Astrocyte (in vitro differentiated cells and primary cell): Measurements from ENCODE around the gene SPOCK1. TPM values are rescaled to one million over a fixed set of nuclear protein-coding genes. Genes with fewer than 3 reads are reported as not detected.
"Not testable (repeated sequence)": the region's sequence is repeated elsewhere in the genome, so short reads cannot be mapped to it uniquely, and the experiment has no call there.

Experiments used
- DNase-seq: peaks from one replicate; pipeline ENCODE4 v3.0.0-alpha.2; 2010; ENCODE audit warnings: low read depth
- FAIRE-seq: peaks from 2 replicates; lab custom pipeline; 2011; peaks lifted over from hg19 to GRCh38; lab: Jason Lieb, UNC
- H2AFZ ChIP-seq: 2 replicates; pipeline ENCODE4 v1.6.0; 2012; ENCODE audit warnings: low read depth, low read length, inconsistent platforms
- H3K27ac ChIP-seq: 2 replicates; pipeline ENCODE4 v1.5.1; 2011; ENCODE audit warnings: low read depth, low read length, inconsistent platforms
- H3K27me3 ChIP-seq: 2 replicates; pipeline ENCODE4 v1.6.0; 2011; ENCODE audit warnings: low read length, inconsistent platforms; ENCODE audit not compliant: insufficient read depth
- H3K36me3 ChIP-seq: 2 replicates; pipeline ENCODE4 v1.5.1; 2011; ENCODE audit warnings: low read length, inconsistent platforms; ENCODE audit not compliant: insufficient read depth
- H3K4me1 ChIP-seq: 2 replicates; pipeline ENCODE4 v1.5.1; 2011; ENCODE audit warnings: low read length, inconsistent platforms; ENCODE audit not compliant: insufficient read depth
- H3K4me2 ChIP-seq: 2 replicates; pipeline ENCODE4 v1.6.0; 2012; ENCODE audit warnings: low read length, inconsistent platforms
- H3K4me3 ChIP-seq: 2 replicates; pipeline ENCODE4 v1.5.1; 2011; ENCODE audit warnings: low read depth, mild to moderate bottlenecking, low read length, inconsistent platforms; ENCODE audit not compliant: insufficient read depth
- H3K79me2 ChIP-seq: 2 replicates; pipeline ENCODE4 v1.6.0; 2012; ENCODE audit warnings: mild to moderate bottlenecking, low read length, inconsistent platforms; ENCODE audit not compliant: insufficient read depth
- H3K9ac ChIP-seq: 2 replicates; pipeline ENCODE4 v1.6.0; 2012; ENCODE audit warnings: mild to moderate bottlenecking, low read length, inconsistent platforms
- H3K9me3 ChIP-seq: 2 replicates; pipeline ENCODE4 v1.5.1; 2012; ENCODE audit warnings: low read depth, mild to moderate bottlenecking, low read length, inconsistent platforms; ENCODE audit not compliant: insufficient read depth
- H4K20me1 ChIP-seq: 2 replicates; pipeline ENCODE4 v1.6.0; 2012; ENCODE audit warnings: low read length, inconsistent platforms; ENCODE audit not compliant: insufficient read depth
- H3K27ac Mint-ChIP-seq: one replicate; pipeline ENCODE4 v1.8.0; 2021; ENCODE audit warnings: mild to moderate bottlenecking, mixed read lengths; ENCODE audit not compliant: unreplicated experiment
- H3K27me3 Mint-ChIP-seq: one replicate; pipeline ENCODE4 v1.8.0; 2021; ENCODE audit warnings: low read depth, mixed read lengths; ENCODE audit not compliant: unreplicated experiment
- H3K36me3 Mint-ChIP-seq: one replicate; pipeline ENCODE4 v1.8.0; 2021; ENCODE audit warnings: low read depth, mixed read lengths; ENCODE audit not compliant: unreplicated experiment
- H3K4me1 Mint-ChIP-seq: one replicate; pipeline ENCODE4 v1.8.0; 2021; ENCODE audit warnings: low read depth, mixed read lengths; ENCODE audit not compliant: unreplicated experiment
- H3K4me3 Mint-ChIP-seq: one replicate; pipeline ENCODE4 v1.8.0; 2021; ENCODE audit warnings: mild to moderate bottlenecking, moderate library complexity, mixed read lengths; ENCODE audit not compliant: unreplicated experiment
- H3K9me3 Mint-ChIP-seq: one replicate; pipeline ENCODE4 v1.8.0; 2021; ENCODE audit warnings: mild to moderate bottlenecking, mixed read lengths; ENCODE audit not compliant: unreplicated experiment
- CTCF ChIP-seq: IDR thresholded peaks from 2 replicates; pipeline ENCODE4 v1.5.1; 2011; ENCODE audit warnings: low read depth, mild to moderate bottlenecking, inconsistent platforms, low read length, moderate library complexity; ENCODE audit not compliant: insufficient read depth
- EZH2 ChIP-seq: IDR thresholded peaks from 2 replicates; pipeline ENCODE4 v1.6.1; 2012; ENCODE audit warnings: mild to moderate bottlenecking, low read length, inconsistent platforms; ENCODE audit not compliant: insufficient read depth
- total RNA-seq: library from RNA; stranded (reverse); gene quantifications from 2 replicates; pipeline ENCODE4 v1.2.1, GENCODE V29; 2021

Gene SPOCK1
- total RNA-seq, 1 donor from 2014 or later = 53.5 TPM

- H3K9me3 Mint-ChIP-seq = no peaks in the 10 kb centered on the region
- H3K27ac ChIP-seq = no peak overlapping the region
- peaks cover 7% of the 10 kb centered on the region for H4K20me1 ChIP-seq
- no peaks in the 10 kb centered on the region for H3K36me3 Mint-ChIP-seq
- H3K27me3 Mint-ChIP-seq = no peaks in the 10 kb centered on the region
- no peaks in the 10 kb centered on the region for H3K36me3 ChIP-seq
- FAIRE-seq = no peak
- no peak overlapping the region for H3K9ac ChIP-seq
- H3K9me3 ChIP-seq = no peaks in the 10 kb centered on the region
- no peaks in the 10 kb centered on the region for H3K79me2 ChIP-seq
- no peak overlapping the region for H2AFZ ChIP-seq
- TF ChIP-seq EZH2 (no peak), CTCF (no peak)
- H3K4me1 ChIP-seq = peaks cover 13% of the 10 kb centered on the region
- H3K4me3 ChIP-seq = no peak overlapping the region
- no peaks in the 10 kb centered on the region for H3K27me3 ChIP-seq
- peak; percentile 38 for DNase-seq
- peaks cover 9% of the 10 kb centered on the region for H3K4me1 Mint-ChIP-seq
- H3K4me3 Mint-ChIP-seq = no peak overlapping the region
- no peak overlapping the region for H3K4me2 ChIP-seq
- no peak overlapping the region for H3K27ac Mint-ChIP-seq
Observed at GRCh38 chr5:137236252-137236651, 262.9 kb downstream of the SPOCK1 start.

GRCh38 chr5:137234973-137235943, 263.9 kb downstream of the SPOCK1 start:
- FAIRE-seq = peak; percentile 20
- Mint-ChIP-seq H3K4me1 (peaks cover 9% of the 10 kb centered on the region), H3K9me3 (no peaks in the 10 kb centered on the region), H3K27me3 (no peaks in the 10 kb centered on the region), H3K36me3 (no peaks in the 10 kb centered on the region), H3K4me3 (no peak overlapping the region), H3K27ac (no peak overlapping the region)
- TF ChIP-seq EZH2 (no peak), CTCF (peak; percentile 3)
- H3K27ac ChIP-seq = peak overlapping the region; percentile 32
- H3K9ac ChIP-seq = no peak overlapping the region
- DNase-seq = peak; percentile 76
- no peaks in the 10 kb centered on the region for H3K27me3 ChIP-seq
- peaks cover 13% of the 10 kb centered on the region for H3K4me1 ChIP-seq
- H3K36me3 ChIP-seq = no peaks in the 10 kb centered on the region
- peaks cover 7% of the 10 kb centered on the region for H4K20me1 ChIP-seq
- H3K4me2 ChIP-seq = peak overlapping the region; percentile 51
- H3K79me2 ChIP-seq = no peaks in the 10 kb centered on the region
- H3K9me3 ChIP-seq = no peaks in the 10 kb centered on the region
- H2AFZ ChIP-seq = no peak overlapping the region
- no peak overlapping the region for H3K4me3 ChIP-seq

- FAIRE-seq (no peak), DNase-seq (peak; percentile 36)
- Histone ChIP-seq H3K79me2 (no peaks in the 10 kb centered on the region), H3K9ac (no peak overlapping the region), H3K4me2 (no peak overlapping the region), H3K27me3 (no peaks in the 10 kb centered on the region), H3K27ac (no peak overlapping the region), H3K4me1 (peaks cover 13% of the 10 kb centered on the region), H4K20me1 (peaks cover 12% of the 10 kb centered on the region), H3K4me3 (no peak overlapping the region), H3K36me3 (no peaks in the 10 kb centered on the region), H3K9me3 (no peaks in the 10 kb centered on the region), H2AFZ (no peak overlapping the region)
- peaks cover 1% of the 10 kb centered on the region for H3K27me3 Mint-ChIP-seq
- no peak overlapping the region for H3K4me3 Mint-ChIP-seq
- no peak overlapping the region for H3K27ac Mint-ChIP-seq
- no peaks in the 10 kb centered on the region for H3K36me3 Mint-ChIP-seq
- no peaks in the 10 kb centered on the region for H3K9me3 Mint-ChIP-seq
- TF ChIP-seq CTCF (no peak), EZH2 (no peak)
- H3K4me1 Mint-ChIP-seq = peaks cover 9% of the 10 kb centered on the region
Observed at GRCh38 chr5:137233726-137234125, 265.4 kb downstream of the SPOCK1 start.

- not testable (repeated sequence) for H3K27ac ChIP-seq, H3K27me3 ChIP-seq, H3K36me3 Mint-ChIP-seq, H3K4me3 ChIP-seq, H2AFZ ChIP-seq, H3K27ac Mint-ChIP-seq, H3K4me3 Mint-ChIP-seq, H3K9me3 Mint-ChIP-seq, H3K9me3 ChIP-seq, H3K36me3 ChIP-seq, H3K79me2 ChIP-seq, H3K9ac ChIP-seq, H3K4me1 Mint-ChIP-seq, H3K27me3 Mint-ChIP-seq, H3K4me2 ChIP-seq, FAIRE-seq, DNase-seq
- H3K4me1 ChIP-seq = peaks cover 13% of the 10 kb centered on the region
- H4K20me1 ChIP-seq = peaks cover 12% of the 10 kb centered on the region
Observed at GRCh38 chr5:137233304-137233703, 265.8 kb downstream of the SPOCK1 start.
